Osteocyte (in vitro differentiated cells): ENCODE measurements around the gene PRELID3B. TPM values are rescaled to one million over a fixed set of nuclear protein-coding genes. Genes with fewer than 3 reads are reported as not detected.

Experiments used
- DNase-seq: peaks from one replicate; pipeline ENCODE4 v3.0.0; 2021; ENCODE audit warnings: mixed read lengths; ENCODE audit not compliant: unreplicated experiment; ENCODE audit errors: extremely low spot score
- H3K27ac Mint-ChIP-seq: one replicate; pipeline ENCODE4 v1.8.0; 2021; ENCODE audit warnings: mild to moderate bottlenecking, mixed read lengths; ENCODE audit not compliant: unreplicated experiment
- H3K27me3 Mint-ChIP-seq: one replicate; pipeline ENCODE4 v1.8.0; 2021; ENCODE audit warnings: mixed read lengths; ENCODE audit not compliant: unreplicated experiment
- H3K36me3 Mint-ChIP-seq: one replicate; pipeline ENCODE4 v1.8.0; 2021; ENCODE audit warnings: mixed read lengths; ENCODE audit not compliant: unreplicated experiment
- H3K4me1 Mint-ChIP-seq: one replicate; pipeline ENCODE4 v1.8.0; 2021; ENCODE audit warnings: mixed read lengths; ENCODE audit not compliant: unreplicated experiment
- H3K4me3 Mint-ChIP-seq: one replicate; pipeline ENCODE4 v1.8.0; 2021; ENCODE audit warnings: mild to moderate bottlenecking, moderate library complexity, mixed read lengths; ENCODE audit not compliant: unreplicated experiment
- H3K9me3 Mint-ChIP-seq: one replicate; pipeline ENCODE4 v1.8.0; 2021; ENCODE audit warnings: mixed read lengths; ENCODE audit not compliant: unreplicated experiment
- total RNA-seq: library from RNA; stranded (reverse); gene quantifications from 2 replicates; pipeline ENCODE4 v1.2.1, GENCODE V29; 2021
- TF ChIP-seq, protein P1 (sequence below): fragments of 200-600 bp; sonication (generic); IDR thresholded peaks from 2 replicates; pipeline ENCODE4 v1.5.0; 2021; ENCODE audit warnings: antibody characterized with exemption, mild to moderate bottlenecking, moderate library complexity

PRELID3B gene
- total RNA-seq, 1 donor from 2014 or later: 45.1 TPM

DNA sequence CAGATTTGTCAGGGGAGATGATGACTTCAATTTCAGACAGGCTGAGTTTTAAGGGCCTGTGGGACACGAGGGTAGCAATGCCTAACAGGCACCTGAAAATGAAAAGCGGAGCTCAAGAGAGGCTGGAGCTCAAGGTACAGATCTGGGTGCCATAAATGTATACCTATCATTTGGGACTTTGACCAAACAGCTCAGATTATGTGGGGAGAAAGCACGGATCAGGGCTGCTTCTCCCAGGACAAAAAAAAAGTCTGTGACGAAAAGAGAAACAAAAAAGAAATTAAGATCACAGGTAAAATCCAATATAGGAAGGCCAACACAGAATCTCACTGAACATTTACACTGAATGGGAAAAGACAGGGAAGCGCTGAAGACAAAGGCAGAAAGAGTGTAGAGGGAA lies 1.9 kb downstream of the PRELID3B start:
- Mint-ChIP-seq H3K36me3 (peaks cover 23% of the 10 kb centered on the region), H3K27ac (peak overlapping the region; percentile 0), H3K4me1 (peaks cover 31% of the 10 kb centered on the region), H3K27me3 (no peaks in the 10 kb centered on the region), H3K9me3 (no peaks in the 10 kb centered on the region), H3K4me3 (peak overlapping the region; percentile 86)
- TF ChIP-seq, protein P1, sequence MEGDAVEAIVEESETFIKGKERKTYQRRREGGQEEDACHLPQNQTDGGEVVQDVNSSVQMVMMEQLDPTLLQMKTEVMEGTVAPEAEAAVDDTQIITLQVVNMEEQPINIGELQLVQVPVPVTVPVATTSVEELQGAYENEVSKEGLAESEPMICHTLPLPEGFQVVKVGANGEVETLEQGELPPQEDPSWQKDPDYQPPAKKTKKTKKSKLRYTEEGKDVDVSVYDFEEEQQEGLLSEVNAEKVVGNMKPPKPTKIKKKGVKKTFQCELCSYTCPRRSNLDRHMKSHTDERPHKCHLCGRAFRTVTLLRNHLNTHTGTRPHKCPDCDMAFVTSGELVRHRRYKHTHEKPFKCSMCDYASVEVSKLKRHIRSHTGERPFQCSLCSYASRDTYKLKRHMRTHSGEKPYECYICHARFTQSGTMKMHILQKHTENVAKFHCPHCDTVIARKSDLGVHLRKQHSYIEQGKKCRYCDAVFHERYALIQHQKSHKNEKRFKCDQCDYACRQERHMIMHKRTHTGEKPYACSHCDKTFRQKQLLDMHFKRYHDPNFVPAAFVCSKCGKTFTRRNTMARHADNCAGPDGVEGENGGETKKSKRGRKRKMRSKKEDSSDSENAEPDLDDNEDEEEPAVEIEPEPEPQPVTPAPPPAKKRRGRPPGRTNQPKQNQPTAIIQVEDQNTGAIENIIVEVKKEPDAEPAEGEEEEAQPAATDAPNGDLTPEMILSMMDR: no peak
- DNase-seq: no peak

DNA sequence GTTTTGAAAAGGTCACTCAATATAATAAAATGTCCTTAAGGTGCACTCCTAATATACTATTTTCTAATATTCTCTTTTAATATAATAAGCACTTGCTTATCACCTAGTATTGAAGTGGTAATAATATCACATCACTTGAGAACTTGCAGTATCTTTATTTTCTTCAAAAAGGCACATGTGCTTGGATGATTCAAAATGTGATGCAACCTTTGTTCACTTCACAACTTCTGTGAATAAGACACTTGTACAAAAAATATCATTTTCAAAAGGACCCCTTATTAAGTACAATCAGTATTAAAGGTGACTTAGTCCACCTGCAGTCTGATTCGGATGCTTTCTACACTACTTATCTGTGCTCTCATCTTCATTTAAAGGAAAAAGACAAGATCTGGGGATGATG lies 3.4 kb downstream of the PRELID3B start:
- Mint-ChIP-seq H3K9me3 (no peaks in the 10 kb centered on the region), H3K27me3 (no peaks in the 10 kb centered on the region), H3K4me3 (no peak overlapping the region), H3K4me1 (peaks cover 31% of the 10 kb centered on the region), H3K27ac (no peak overlapping the region), H3K36me3 (peaks cover 30% of the 10 kb centered on the region)
- DNase-seq: no peak
- TF ChIP-seq, protein P1: no peak

DNA sequence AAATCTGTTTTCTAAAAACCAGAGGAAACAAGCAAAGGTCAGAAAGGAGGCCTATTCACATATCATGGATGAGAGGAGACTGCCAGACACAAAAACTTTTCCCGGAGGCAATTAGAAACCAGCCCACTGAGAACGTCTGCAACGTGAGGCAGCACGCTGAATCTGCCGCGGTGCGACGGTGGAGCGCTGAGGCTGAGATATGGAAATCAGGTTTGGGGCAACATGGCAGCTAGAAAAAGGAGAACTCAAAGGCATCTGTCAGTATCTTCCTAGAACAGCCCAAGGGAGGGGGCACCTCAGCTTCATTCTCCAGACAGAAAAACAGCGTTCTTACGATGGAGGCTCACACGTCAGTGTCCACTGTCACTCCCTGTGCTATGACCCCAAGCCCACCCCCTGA lies 5.2 kb downstream of the PRELID3B start:
- H3K27me3 Mint-ChIP-seq: no peaks in the 10 kb centered on the region
- peaks cover 30% of the 10 kb centered on the region for H3K36me3 Mint-ChIP-seq
- no peak overlapping the region for H3K27ac Mint-ChIP-seq
- no peaks in the 10 kb centered on the region for H3K9me3 Mint-ChIP-seq
- TF ChIP-seq, protein P1: no peak
- H3K4me3 Mint-ChIP-seq: no peak overlapping the region
- DNase-seq: no peak
- H3K4me1 Mint-ChIP-seq: peaks cover 37% of the 10 kb centered on the region

DNA sequence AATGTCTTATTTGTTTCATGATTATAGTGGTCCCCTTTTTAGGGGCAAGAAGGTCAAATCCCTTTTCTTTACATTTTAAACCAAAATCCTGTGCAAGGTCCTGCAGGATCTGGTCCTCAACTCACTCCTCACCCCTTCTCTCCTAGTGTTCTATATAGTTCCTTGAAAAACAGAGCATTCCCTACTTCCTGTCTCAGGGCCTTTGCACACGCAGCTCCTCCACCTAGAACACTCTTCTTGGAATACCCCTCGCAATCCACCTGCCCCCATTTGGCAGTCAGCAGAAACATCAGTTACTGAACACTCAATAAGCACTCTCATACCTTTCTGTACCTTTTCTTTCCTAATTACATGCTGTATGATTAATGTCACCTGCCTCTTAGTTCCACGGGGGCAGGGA lies 7.2 kb downstream of the PRELID3B start:
- TF ChIP-seq, protein P1: no peak
- Mint-ChIP-seq H3K9me3 (no peaks in the 10 kb centered on the region), H3K27me3 (no peaks in the 10 kb centered on the region), H3K4me1 (peaks cover 34% of the 10 kb centered on the region), H3K4me3 (no peak overlapping the region), H3K27ac (no peak overlapping the region), H3K36me3 (peaks cover 35% of the 10 kb centered on the region)
- DNase-seq: no peak

DNA sequence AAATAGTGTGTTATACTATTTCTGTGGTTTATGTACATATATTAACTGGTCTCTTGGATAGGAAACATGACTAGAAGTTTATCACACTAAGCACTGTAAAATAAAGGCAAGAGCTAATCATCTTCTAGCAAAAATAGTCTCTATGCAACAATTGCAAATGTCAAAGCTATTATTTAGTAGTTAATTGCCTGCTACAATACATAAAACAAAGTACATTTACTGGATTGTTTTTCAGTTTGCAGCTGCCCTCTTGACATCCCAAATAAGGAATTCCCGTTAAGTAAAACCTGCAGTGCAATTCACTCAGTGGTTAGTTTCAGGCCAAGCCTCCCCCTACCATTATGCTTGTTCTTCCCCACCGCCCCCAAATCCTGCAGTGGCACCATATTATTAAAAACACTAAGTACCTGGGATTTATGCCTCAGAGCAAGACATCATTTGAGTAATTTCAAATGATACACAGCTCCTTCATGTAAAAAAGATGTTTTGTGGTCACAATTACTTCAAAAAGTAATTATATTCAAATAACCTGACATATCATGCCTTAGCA lies 8.9 kb downstream of the PRELID3B start:
- Mint-ChIP-seq H3K36me3 (peaks cover 46% of the 10 kb centered on the region), H3K27me3 (no peaks in the 10 kb centered on the region), H3K27ac (no peak overlapping the region), H3K9me3 (no peaks in the 10 kb centered on the region), H3K4me1 (peaks cover 41% of the 10 kb centered on the region), H3K4me3 (peak overlapping the region; percentile 29)
- no peak for DNase-seq
- TF ChIP-seq, protein P1: no peak
